Head of caudate nucleus (tissue), 42 donors: Measurements from ENCODE around the gene FST.

ENCODE experiments used
- DNase-seq, 42 donors: peaks; one replicate each; pipeline versions ENCODE4 v3.0.0 to v3.0.0-alpha.2; 2020 to 2021; ENCODE audit warnings: mixed read lengths in 7 of 42
- intact Hi-C: fragments of 100-400 bp; cut with DNase I; formaldehyde crosslinking; loops from one replicate; pipeline ENCODE4 v1.15.0; 2022

The FST gene

GRCh38 chr5:53490747-53491146 is 10.3 kb downstream of the FST start:
- DNase-seq: no peak

GRCh38 chr5:53501054-53501453 is 20.6 kb downstream of the FST start:
- intact Hi-C loops: no loop called here
- no peak for DNase-seq

More at GRCh38 chr5:53490747-53491146, 10.3 kb downstream of the FST start:
- intact Hi-C loops: no loop called here

GRCh38 chr5:53503562-53504218 is 23.3 kb downstream of the FST start:
- intact Hi-C loops: no loop called here
- no peak for DNase-seq

- DNase-seq: no peak
- intact Hi-C loops: no loop called here
These were observed 26.6 kb downstream of the FST start for GRCh38 chr5:53507013-53507412.

- no peak for DNase-seq
- intact Hi-C loops: no loop called here
These were observed 27.7 kb downstream of the FST start for GRCh38 chr5:53508125-53508524.

GRCh38 chr5:53512539-53512938 is 32.1 kb downstream of the FST start:
- no peak for DNase-seq
- intact Hi-C loops: no loop called here

GRCh38 chr5:53515988-53516387 is 35.6 kb downstream of the FST start:
- no peak for DNase-seq
- intact Hi-C loops: no loop called here

GRCh38 chr5:53520813-53521212 is 40.4 kb downstream of the FST start:
- no peak for DNase-seq

More at GRCh38 chr5:53520813-53521212, 40.4 kb downstream of the FST start:
- intact Hi-C loops: no loop called here
